Parathyroid adenoma (tissue), 2 donors: ENCODE measurements around the gene FBP1.

Experiments used
- H2AFZ ChIP-seq: fragments of 300-600 bp; sonication (generic); one replicate; pipeline ENCODE4 v1.7.0; 2017; ENCODE audit warnings: antibody characterized with exemption, mild to moderate bottlenecking
- H3K27ac ChIP-seq: fragments of 300-600 bp; sonication (generic); one replicate; pipeline ENCODE4 v1.7.0; 2017
- H3K27me3 ChIP-seq: fragments of 300-600 bp; sonication (generic); one replicate; pipeline ENCODE4 v1.7.0; 2017; ENCODE audit warnings: low read length; ENCODE audit not compliant: control insufficient read depth, insufficient read depth
- H3K36me3 ChIP-seq: fragments of 300-600 bp; sonication (generic); one replicate; pipeline ENCODE4 v1.7.0; 2017; ENCODE audit warnings: low read length; ENCODE audit not compliant: control insufficient read depth, insufficient read depth
- H3K4me1 ChIP-seq: fragments of 300-600 bp; sonication (generic); one replicate; pipeline ENCODE4 v1.7.0; 2017; ENCODE audit warnings: control low read depth
- H3K4me2 ChIP-seq: fragments of 300-600 bp; sonication (generic); one replicate; pipeline ENCODE4 v1.7.0; 2017; ENCODE audit warnings: low read length
- H3K4me3 ChIP-seq: fragments of 300-600 bp; sonication (generic); one replicate; pipeline ENCODE4 v1.7.0; 2017; ENCODE audit warnings: low read depth, low read length
- H3K79me2 ChIP-seq: fragments of 300-600 bp; sonication (generic); one replicate; pipeline ENCODE4 v1.7.0; 2017; ENCODE audit warnings: control low read depth
- H3K9ac ChIP-seq: fragments of 300-600 bp; sonication (generic); one replicate; pipeline ENCODE4 v1.7.0; 2017; ENCODE audit warnings: mild to moderate bottlenecking
- H3K9me3 ChIP-seq: fragments of 300-600 bp; sonication (generic); one replicate; pipeline ENCODE4 v1.7.0; 2017; ENCODE audit warnings: low read length; ENCODE audit not compliant: control insufficient read depth
- TF ChIP-seq, protein P1 (sequence below): fragments of 300-600 bp; sonication (generic); IDR thresholded peaks from one replicate; pipeline ENCODE4 v1.7.0; 2017; ENCODE audit warnings: antibody characterized with exemption, mild to moderate bottlenecking
- donor health status: primary hyperparathyroidism.

The FBP1 gene

DNA sequence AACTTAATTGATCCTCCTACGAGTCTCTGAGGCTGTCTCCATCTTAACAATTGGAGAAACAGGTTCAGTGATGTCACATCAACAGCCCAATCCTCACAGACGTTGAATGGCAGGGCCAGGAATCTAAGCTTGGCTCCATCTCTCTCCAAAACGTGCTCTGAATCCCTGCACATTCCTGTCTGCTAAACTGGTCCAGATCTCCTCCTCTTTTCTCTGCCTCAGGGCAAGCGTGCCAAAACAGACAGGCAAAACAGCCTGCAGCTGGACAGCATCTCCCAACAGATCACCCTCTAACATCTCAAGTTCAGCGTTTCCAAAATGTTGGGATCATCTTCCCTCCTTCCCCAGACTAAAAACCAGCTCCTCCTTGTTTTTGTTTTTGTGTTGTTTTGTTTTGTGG, 6.6 kb downstream of the FBP1 start:
- Histone ChIP-seq H3K4me1 (peaks cover 15% of the 10 kb centered on the region), H2AFZ (no peak overlapping the region), H3K27me3 (no peaks in the 10 kb centered on the region), H3K27ac (peak overlapping the region; percentile 77), H3K9me3 (no peaks in the 10 kb centered on the region), H3K4me3 (no peak overlapping the region), H3K36me3 (no peaks in the 10 kb centered on the region), H3K79me2 (no peaks in the 10 kb centered on the region), H3K4me2 (no peak overlapping the region), H3K9ac (no peak overlapping the region)
- TF ChIP-seq, protein P1, sequence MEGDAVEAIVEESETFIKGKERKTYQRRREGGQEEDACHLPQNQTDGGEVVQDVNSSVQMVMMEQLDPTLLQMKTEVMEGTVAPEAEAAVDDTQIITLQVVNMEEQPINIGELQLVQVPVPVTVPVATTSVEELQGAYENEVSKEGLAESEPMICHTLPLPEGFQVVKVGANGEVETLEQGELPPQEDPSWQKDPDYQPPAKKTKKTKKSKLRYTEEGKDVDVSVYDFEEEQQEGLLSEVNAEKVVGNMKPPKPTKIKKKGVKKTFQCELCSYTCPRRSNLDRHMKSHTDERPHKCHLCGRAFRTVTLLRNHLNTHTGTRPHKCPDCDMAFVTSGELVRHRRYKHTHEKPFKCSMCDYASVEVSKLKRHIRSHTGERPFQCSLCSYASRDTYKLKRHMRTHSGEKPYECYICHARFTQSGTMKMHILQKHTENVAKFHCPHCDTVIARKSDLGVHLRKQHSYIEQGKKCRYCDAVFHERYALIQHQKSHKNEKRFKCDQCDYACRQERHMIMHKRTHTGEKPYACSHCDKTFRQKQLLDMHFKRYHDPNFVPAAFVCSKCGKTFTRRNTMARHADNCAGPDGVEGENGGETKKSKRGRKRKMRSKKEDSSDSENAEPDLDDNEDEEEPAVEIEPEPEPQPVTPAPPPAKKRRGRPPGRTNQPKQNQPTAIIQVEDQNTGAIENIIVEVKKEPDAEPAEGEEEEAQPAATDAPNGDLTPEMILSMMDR = no peak

DNA sequence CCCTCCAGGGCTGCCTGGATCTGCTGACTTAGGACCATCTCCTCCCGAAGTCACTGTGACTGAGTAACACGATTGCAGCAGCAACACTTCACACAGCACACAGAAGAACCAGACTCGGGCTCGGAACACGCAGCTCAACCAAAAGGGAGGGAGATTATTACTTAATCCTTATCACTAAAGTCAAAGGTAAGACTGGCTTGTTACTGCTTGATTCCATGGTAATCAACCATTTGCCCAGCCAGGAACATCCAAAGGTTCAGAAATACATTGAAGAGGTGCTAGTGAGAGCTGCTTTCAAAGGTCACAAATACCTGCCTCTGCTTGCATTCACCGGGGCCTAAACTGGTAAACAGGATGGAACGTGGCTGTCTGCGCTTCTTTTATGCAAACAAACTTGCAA, 7.7 kb downstream of the FBP1 start:
- H3K4me1 ChIP-seq = peaks cover 12% of the 10 kb centered on the region
- H3K4me2 ChIP-seq = peak overlapping the region; percentile 59
- H3K27ac ChIP-seq = peak overlapping the region; percentile 77
- H2AFZ ChIP-seq = no peak overlapping the region
- H3K27me3 ChIP-seq = no peaks in the 10 kb centered on the region
- H3K36me3 ChIP-seq = no peaks in the 10 kb centered on the region
- TF ChIP-seq, protein P1 = no peak
- H3K9me3 ChIP-seq = no peaks in the 10 kb centered on the region
- H3K79me2 ChIP-seq = no peaks in the 10 kb centered on the region
- no peak overlapping the region for H3K9ac ChIP-seq
- H3K4me3 ChIP-seq = no peak overlapping the region

DNA sequence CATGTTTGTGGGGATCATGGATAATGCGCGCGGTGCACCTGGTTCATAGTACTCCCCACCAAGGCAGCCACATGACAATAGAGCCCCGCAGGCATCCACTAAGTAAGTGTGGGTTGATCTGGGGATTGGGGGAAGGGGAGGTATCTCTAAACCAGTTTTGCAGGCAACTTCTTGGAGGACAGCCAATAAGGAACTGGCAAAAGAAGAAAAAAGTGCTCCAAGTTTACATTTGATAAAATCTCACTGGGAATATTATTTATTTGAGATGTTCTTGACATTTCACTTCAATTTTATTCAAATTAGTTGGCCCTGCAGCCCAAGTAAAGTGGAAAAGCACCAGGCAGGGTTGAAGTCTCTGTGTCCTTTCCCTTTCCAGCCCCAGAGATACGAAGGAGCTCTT, 8.5 kb downstream of the FBP1 start:
- Histone ChIP-seq H3K4me2 (peak overlapping the region; percentile 59), H3K27ac (peak overlapping the region; percentile 77), H3K9ac (no peak overlapping the region), H3K9me3 (no peaks in the 10 kb centered on the region), H3K4me3 (peak overlapping the region; percentile 2), H3K79me2 (no peaks in the 10 kb centered on the region), H3K27me3 (no peaks in the 10 kb centered on the region), H3K4me1 (peaks cover 14% of the 10 kb centered on the region), H3K36me3 (no peaks in the 10 kb centered on the region), H2AFZ (no peak overlapping the region)
- TF ChIP-seq, protein P1 = no peak

DNA sequence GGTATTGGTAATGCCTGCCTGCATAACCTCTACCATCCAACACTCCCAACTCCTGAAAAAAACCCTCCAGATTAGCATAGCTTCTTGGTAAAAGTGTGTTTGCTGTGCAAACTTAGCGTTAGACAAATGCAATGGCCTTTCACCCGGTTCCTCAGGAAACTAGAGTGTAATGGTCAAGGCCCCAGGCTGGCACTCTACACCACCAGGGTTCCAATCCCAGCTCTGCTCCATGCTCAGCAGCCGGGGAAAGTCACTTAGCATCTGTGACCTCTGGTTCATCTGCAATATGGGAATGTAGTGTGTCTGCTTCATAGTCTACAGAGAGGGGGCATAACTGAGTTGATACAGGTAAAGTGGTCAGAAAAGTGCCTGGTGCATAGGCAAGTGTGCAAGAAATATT, 9.0 kb downstream of the FBP1 start:
- H3K9ac ChIP-seq = no peak overlapping the region
- peak overlapping the region; percentile 77 for H3K27ac ChIP-seq
- no peak overlapping the region for H3K4me2 ChIP-seq
- no peaks in the 10 kb centered on the region for H3K27me3 ChIP-seq
- H3K36me3 ChIP-seq = no peaks in the 10 kb centered on the region
- no peaks in the 10 kb centered on the region for H3K9me3 ChIP-seq
- TF ChIP-seq, protein P1 = no peak
- H2AFZ ChIP-seq = no peak overlapping the region
- H3K4me3 ChIP-seq = no peak overlapping the region
- H3K79me2 ChIP-seq = no peaks in the 10 kb centered on the region
- peaks cover 15% of the 10 kb centered on the region for H3K4me1 ChIP-seq

DNA sequence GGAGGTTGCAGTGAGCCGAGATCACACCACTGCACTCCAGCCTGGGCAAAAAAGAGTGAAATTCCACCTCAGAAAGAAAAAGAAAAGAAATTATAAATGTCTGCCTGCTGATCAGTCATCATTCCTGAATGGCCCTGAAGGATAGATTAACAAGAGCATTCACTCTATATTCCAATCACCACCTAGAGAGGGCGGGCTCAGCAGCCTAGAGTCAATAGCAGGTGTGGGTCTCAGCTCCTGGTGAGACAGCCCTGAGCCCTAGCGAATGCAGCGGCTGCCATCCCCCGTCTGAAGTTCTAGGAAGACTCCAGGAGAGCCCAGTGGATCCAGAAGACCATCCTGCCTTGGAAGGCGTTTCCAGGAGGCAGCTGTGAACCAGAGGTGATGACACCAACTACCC, 12.0 kb downstream of the FBP1 start:
- H3K79me2 ChIP-seq = no peaks in the 10 kb centered on the region
- no peak overlapping the region for H3K4me2 ChIP-seq
- H3K4me3 ChIP-seq = no peak overlapping the region
- no peak overlapping the region for H2AFZ ChIP-seq
- TF ChIP-seq, protein P1 = no peak
- no peak overlapping the region for H3K27ac ChIP-seq
- peaks cover 18% of the 10 kb centered on the region for H3K4me1 ChIP-seq
- no peaks in the 10 kb centered on the region for H3K27me3 ChIP-seq
- H3K36me3 ChIP-seq = no peaks in the 10 kb centered on the region
- H3K9ac ChIP-seq = no peak overlapping the region
- no peaks in the 10 kb centered on the region for H3K9me3 ChIP-seq
